Measurements from ENCODE around the gene OR3A1.
A peak's percentile ranks its signal among the peaks of the same experiment; 100 is the strongest.
"Not testable (repeated sequence)": the region's sequence is repeated elsewhere in the genome, so short reads cannot be mapped to it uniquely, and the experiment has no call there.

Gene OR3A1, protein sequence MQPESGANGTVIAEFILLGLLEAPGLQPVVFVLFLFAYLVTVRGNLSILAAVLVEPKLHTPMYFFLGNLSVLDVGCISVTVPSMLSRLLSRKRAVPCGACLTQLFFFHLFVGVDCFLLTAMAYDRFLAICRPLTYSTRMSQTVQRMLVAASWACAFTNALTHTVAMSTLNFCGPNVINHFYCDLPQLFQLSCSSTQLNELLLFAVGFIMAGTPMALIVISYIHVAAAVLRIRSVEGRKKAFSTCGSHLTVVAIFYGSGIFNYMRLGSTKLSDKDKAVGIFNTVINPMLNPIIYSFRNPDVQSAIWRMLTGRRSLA

GRCh38 chr17:3298260-3298659 lies at the start of gene OR3A1:
Gene OR3A1 (minus strand): TSS chr17:3298360. CDS start chr17:3292582, 5,778 bp downstream.
- Histone ChIP-seq H3K4me2 (no peak within 1 kb of the TSS), H3K27me3 (no peaks in the 10 kb centered on the region), H3K27ac (no peak within 1 kb of the TSS), H4K20me1 (no peaks in the 10 kb centered on the region), H3K36me3 (no peaks in the 10 kb centered on the region), H3K4me1 (no peaks in the 10 kb centered on the region), H3K9me3 (replicated peaks in 1 of 11) (peaks cover 0 to 11% (median 4%) of the 10 kb centered on the region in 11 experiments; a peak in 4 of 22 replicates), H3K9ac (no peak within 1 kb of the TSS), H3K4me3 (no peak within 1 kb of the TSS)
- TF ChIP-seq Cebpa-rat (IDR thresholded peaks at IDR 0.05) = no peak

DNA sequence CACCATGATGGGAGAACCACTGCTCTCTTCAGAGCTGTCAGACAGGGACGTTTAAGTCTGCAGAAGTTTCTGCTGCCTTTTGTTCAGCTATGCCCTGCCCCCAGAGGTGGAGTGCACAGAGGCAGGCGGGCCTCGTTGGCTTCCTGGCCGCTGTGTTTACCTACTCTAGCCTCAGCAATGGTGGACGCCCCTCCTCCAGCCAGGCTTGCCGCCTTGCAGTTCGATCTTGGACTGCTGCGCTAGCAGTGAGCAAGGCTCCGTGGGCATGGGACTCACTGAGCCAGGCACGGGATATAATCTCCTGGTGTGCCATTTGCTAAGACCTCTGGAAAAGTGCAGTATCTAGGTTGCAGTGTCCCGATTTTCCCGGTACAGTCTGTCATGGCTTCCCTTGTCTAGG lies 44.6 kb upstream of the OR3A1 start:
- H4K20me1 ChIP-seq, H3K36me3 ChIP-seq, H3K4me3 ChIP-seq, H3K27me3 ChIP-seq, H3K9ac ChIP-seq, H3K4me2 ChIP-seq, H3K27ac ChIP-seq: not testable (repeated sequence)
- Histone ChIP-seq H3K9me3 (replicated peaks in 1 of 11) (peaks cover 14 to 30% (median 20%) of the 10 kb centered on the region in 11 experiments; a peak in 21 of 22 replicates), H3K4me1 (peaks cover 5 to 12% (median 8%) of the 10 kb centered on the region in 10 experiments; a peak in 19 of 20 replicates)

- Histone ChIP-seq H3K4me3 (no peak overlapping the region), H4K20me1 (no peaks in the 10 kb centered on the region), H3K4me2 (no peak overlapping the region), H3K4me1 (peaks cover 5 to 12% (median 8%) of the 10 kb centered on the region in 10 experiments; a peak in 19 of 20 replicates), H3K9ac (no peak overlapping the region), H3K36me3 (no peaks in the 10 kb centered on the region), H3K27ac (no peak overlapping the region), H3K9me3 (replicated peaks in 1 of 11) (peaks cover 9 to 22% (median 15%) of the 10 kb centered on the region in 11 experiments; a peak in 18 of 22 replicates), H3K27me3 (no peaks in the 10 kb centered on the region)
- no peak for TF ChIP-seq Cebpa-rat (IDR thresholded peaks at IDR 0.05)
Measured at GRCh38 chr17:3335876-3336275, 37.7 kb upstream of the OR3A1 start.

- Histone ChIP-seq H3K4me3 (no peak overlapping the region), H3K4me2 (no peak overlapping the region), H3K27me3 (no peaks in the 10 kb centered on the region), H3K9me3 (replicated peaks in 1 of 11) (peaks cover 0 to 7% (median 0%) of the 10 kb centered on the region in 11 experiments; a peak in 2 of 22 replicates), H3K36me3 (no peaks in the 10 kb centered on the region), H3K27ac (no peak overlapping the region), H3K4me1 (no peaks in the 10 kb centered on the region; a peak in 1 of 20 replicates), H4K20me1 (no peaks in the 10 kb centered on the region), H3K9ac (no peak overlapping the region)
- TF ChIP-seq Cebpa-rat (IDR thresholded peaks at IDR 0.05) = no peak
Measured at GRCh38 chr17:3318336-3318735, 20.2 kb upstream of the OR3A1 start.

DNA sequence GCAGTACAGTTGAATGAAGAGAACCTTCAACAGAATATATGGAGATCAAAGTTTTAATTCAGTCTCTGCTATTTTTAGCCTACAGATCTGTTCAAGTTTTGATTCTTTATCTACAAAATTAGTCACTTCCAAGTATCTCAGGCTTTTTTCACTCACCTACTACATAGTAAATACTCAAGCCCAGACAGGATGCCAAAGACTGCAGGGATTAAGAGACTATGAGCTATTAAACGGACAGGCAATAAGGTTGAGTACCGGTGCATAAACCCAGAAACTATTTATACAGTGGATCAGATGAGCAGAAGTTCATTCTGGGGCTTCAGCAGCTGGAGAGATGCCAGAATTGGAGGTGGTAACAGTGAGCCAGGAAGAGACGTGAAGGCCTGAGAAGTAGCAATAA lies 18.7 kb upstream of the OR3A1 start:
- H3K9me3 ChIP-seq (replicated peaks in 1 of 11) = peaks cover 0 to 7% (median 0%) of the 10 kb centered on the region in 11 experiments; a peak in 2 of 22 replicates
- H3K27ac ChIP-seq = no peak overlapping the region
- H3K9ac ChIP-seq = no peak overlapping the region
- no peak overlapping the region for H3K4me3 ChIP-seq
- H3K4me2 ChIP-seq = no peak overlapping the region
- H3K4me1 ChIP-seq = no peaks in the 10 kb centered on the region; a peak in 1 of 20 replicates
- H3K27me3 ChIP-seq = no peaks in the 10 kb centered on the region
- TF ChIP-seq Cebpa-rat (IDR thresholded peaks at IDR 0.05) = no peak
- H4K20me1 ChIP-seq = no peaks in the 10 kb centered on the region
- H3K36me3 ChIP-seq = no peaks in the 10 kb centered on the region

DNA sequence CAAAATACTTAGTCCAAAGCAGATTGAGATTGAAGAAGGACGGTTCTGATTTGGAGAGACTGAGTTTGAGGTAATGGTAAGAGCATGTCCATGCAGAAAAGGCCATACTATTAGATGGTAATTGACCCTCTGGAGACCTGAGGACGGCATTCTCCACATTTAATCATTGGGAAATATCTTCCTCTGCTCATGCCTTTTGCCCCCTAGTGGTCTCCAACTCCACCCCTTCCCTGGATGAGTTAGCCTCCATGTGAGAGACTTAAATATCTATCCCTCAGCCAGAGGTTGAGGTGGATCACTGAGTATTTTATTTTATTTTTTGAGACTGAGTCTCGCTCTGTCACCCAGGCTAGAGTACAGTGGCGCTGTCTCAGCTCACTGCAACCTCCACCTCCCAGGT lies 10.4 kb upstream of the OR3A1 start:
- Histone ChIP-seq H3K36me3 (no peaks in the 10 kb centered on the region), H3K9ac (no peak overlapping the region), H4K20me1 (no peaks in the 10 kb centered on the region), H3K27ac (no peak overlapping the region), H3K9me3 (replicated peaks in 1 of 11) (no peaks in the 10 kb centered on the region), H3K4me1 (no peaks in the 10 kb centered on the region), H3K27me3 (no peaks in the 10 kb centered on the region), H3K4me2 (no peak overlapping the region), H3K4me3 (no peak overlapping the region)
- no peak for TF ChIP-seq Cebpa-rat (IDR thresholded peaks at IDR 0.05)

- no peaks in the 10 kb centered on the region for H4K20me1 ChIP-seq
- H3K9me3 ChIP-seq (replicated peaks in 1 of 11) = peaks cover 0 to 6% (median 0%) of the 10 kb centered on the region in 11 experiments; a peak in 1 of 22 replicates
- H3K4me1 ChIP-seq = no peaks in the 10 kb centered on the region
- H3K4me3 ChIP-seq = no peak overlapping the region
- no peak overlapping the region for H3K9ac ChIP-seq
- no peak for TF ChIP-seq Cebpa-rat (IDR thresholded peaks at IDR 0.05)
- H3K27me3 ChIP-seq = no peaks in the 10 kb centered on the region
- H3K27ac ChIP-seq = no peak overlapping the region
- no peaks in the 10 kb centered on the region for H3K36me3 ChIP-seq
- no peak overlapping the region for H3K4me2 ChIP-seq
Measured at GRCh38 chr17:3295632-3296031, 2.5 kb downstream of the OR3A1 start.

DNA sequence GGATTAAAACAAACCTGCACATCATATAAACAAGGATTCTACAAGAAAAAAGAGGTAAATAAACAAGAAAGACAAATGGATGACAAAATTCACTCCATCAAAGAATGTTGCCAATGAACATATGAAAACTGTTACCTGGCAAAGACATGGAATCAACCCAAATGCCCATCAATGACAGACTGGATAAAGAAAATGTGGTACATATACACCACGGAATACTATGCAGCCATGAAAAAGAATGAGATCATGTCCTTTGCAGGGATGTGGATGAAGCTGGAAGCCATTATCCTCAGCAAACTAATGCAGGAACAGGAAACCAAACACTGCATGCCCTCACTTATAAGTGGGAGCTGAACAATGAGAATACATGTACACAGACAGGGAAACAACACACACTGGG lies 4.6 kb downstream of the OR3A1 start:
- H3K9me3 ChIP-seq (replicated peaks in 1 of 11); H4K20me1 ChIP-seq; H3K4me2 ChIP-seq; H3K27me3 ChIP-seq; H3K9ac ChIP-seq; H3K4me1 ChIP-seq; H3K36me3 ChIP-seq; H3K4me3 ChIP-seq; H3K27ac ChIP-seq: not testable (repeated sequence)

GRCh38 chr17:3282901-3283300 lies 15.3 kb downstream of the OR3A1 start:
- no peak overlapping the region for H3K9ac ChIP-seq
- H3K27me3 ChIP-seq = no peaks in the 10 kb centered on the region
- H3K36me3 ChIP-seq = no peaks in the 10 kb centered on the region
- no peak overlapping the region for H3K4me3 ChIP-seq
- H4K20me1 ChIP-seq = no peaks in the 10 kb centered on the region
- peaks cover 0 to 23% (median 1%) of the 10 kb centered on the region in 10 experiments; a peak in 8 of 20 replicates for H3K4me1 ChIP-seq
- H3K27ac ChIP-seq = no peak overlapping the region
- no peak for TF ChIP-seq Cebpa-rat (IDR thresholded peaks at IDR 0.05)
- H3K9me3 ChIP-seq (replicated peaks in 1 of 11) = no peaks in the 10 kb centered on the region
- peak overlapping the region in 3 of 11 experiments; percentile 18 to 39 (median 29); a peak in 6 of 22 replicates for H3K4me2 ChIP-seq

DNA sequence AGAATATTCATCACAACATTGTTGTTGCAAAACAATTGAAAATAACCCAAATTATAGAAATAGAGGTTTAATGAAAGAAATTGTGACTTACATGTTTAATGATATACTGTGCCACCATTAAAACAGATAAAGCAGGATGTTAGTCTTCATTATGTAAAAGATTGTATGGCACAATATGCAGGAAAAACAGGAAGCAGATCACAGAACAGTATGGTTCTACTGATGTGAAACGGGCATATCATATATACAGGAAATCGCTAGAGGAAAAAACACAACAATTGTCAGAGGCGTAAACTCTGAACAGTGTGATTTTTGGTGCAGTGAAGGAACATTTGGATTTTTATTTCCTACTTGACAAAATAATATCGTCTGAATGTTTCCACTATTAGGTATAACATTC lies 22.0 kb downstream of the OR3A1 start:
- no peak for TF ChIP-seq Cebpa-rat (IDR thresholded peaks at IDR 0.05)
- H3K4me2 ChIP-seq = peak overlapping the region in 3 of 11 experiments; percentile 26 to 51 (median 35); a peak in 5 of 22 replicates
- no peaks in the 10 kb centered on the region for H4K20me1 ChIP-seq
- peaks cover 10 to 19% (median 11%) of the 10 kb centered on the region in 11 experiments for H3K9me3 ChIP-seq (replicated peaks in 1 of 11)
- H3K27me3 ChIP-seq = no peaks in the 10 kb centered on the region
- H3K4me3 ChIP-seq = no peak overlapping the region
- peak overlapping the region in 7 of 11 experiments; percentile 31 to 66 (median 55); a peak in 12 of 22 replicates for H3K27ac ChIP-seq
- H3K36me3 ChIP-seq = no peaks in the 10 kb centered on the region
- H3K9ac ChIP-seq = no peak overlapping the region
- H3K4me1 ChIP-seq = peaks cover 0 to 17% (median 6%) of the 10 kb centered on the region in 10 experiments; a peak in 10 of 20 replicates

Data from BLaER1 treated with 17β-estradiol and CSF1 and Interleukin-3, amounts not matched to agents 10 nM and 100 nM (cell line).